Inflammatory macrophage treated with lipopolysaccharide for 1 hour (primary cell): Measurements from ENCODE around the gene CERKL.

ENCODE experiments used
- DNase-seq, 2 donors: peaks; one replicate each; pipeline ENCODE4 v3.0.0-alpha.2; 2020 to 2022

CERKL gene

GRCh38 chr2:181573140-181573736 lies 83.7 kb downstream of the CERKL start:
- peak; percentile 4 to 31 for DNase-seq

GRCh38 chr2:181570833-181571661 lies 85.9 kb downstream of the CERKL start:
- peak in 1 of 2 donors; percentile 6 for DNase-seq

- DNase-seq: no peak
Observed at GRCh38 chr2:181570059-181570458, 86.8 kb downstream of the CERKL start.

- DNase-seq: no peak
Observed at GRCh38 chr2:181566334-181567032, 90.4 kb downstream of the CERKL start.

DNA sequence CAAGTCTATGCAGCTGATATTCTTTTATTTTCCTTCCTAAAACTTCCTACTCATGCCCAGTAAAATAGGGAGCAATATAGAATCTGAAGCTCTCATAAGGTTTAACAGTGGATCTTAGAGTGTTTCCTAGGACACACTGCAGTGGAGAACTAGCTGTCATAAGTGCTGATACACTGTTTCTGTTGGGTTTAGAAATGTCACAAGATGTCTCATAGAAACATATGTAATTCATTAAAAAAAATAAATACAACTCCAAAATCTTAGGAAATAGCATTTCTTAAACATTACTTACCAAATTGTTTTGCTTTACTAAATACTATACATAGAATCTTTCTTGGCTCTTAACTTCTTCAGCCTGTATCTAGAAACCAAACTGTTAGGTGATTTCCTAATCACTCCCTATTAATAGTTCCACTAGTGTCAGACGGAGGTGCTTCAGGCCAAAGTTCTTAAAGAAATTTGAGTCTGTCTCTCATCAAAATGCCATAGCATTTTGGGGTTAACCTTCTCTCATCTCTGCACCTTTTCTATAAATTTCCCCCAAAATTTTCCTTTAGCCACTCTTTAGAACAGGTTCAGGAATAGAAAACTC lies 93.7 kb downstream of the CERKL start:
- DNase-seq: no peak

DNA sequence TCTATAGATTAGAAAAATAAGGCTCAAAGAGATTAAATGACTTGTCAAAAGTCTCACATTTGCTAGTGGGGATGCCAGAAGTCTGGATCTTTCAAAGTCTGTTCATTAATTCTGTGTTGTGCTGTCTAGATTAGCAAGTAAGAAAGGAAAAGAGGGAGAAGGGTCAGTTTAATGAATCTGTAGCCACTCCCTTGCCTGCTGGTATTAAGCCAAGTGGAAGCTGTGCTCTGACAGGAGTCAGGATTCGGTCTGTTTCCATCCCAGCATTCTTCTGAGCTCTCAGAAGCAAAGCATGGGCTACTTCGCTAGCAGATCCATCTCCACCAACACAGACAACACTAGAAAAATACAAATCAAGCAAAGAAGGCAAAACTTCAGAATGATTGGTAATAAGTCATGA lies 98.5 kb downstream of the CERKL start:
- DNase-seq: no peak

- DNase-seq: no peak
Observed at GRCh38 chr2:181554061-181554830, 102.7 kb downstream of the CERKL start.

DNA sequence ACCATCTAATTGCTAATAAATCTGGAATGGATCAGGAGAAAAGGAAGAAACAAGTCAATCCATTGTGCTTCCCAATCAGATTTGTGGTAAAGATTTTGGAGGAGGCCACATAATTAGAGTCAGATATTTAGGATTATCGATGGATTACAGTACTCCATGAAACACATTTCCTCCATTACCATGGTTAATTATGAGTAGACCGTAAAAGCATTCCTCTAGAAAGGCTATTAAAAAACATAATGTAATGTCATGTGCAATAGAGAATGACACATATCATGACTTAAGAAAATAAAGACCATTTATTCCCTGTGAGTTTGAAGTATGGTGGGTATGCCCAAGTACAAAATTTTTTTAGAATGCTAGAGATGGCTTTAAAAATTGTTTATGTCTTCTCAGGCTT lies 103.7 kb downstream of the CERKL start:
- no peak for DNase-seq

DNA sequence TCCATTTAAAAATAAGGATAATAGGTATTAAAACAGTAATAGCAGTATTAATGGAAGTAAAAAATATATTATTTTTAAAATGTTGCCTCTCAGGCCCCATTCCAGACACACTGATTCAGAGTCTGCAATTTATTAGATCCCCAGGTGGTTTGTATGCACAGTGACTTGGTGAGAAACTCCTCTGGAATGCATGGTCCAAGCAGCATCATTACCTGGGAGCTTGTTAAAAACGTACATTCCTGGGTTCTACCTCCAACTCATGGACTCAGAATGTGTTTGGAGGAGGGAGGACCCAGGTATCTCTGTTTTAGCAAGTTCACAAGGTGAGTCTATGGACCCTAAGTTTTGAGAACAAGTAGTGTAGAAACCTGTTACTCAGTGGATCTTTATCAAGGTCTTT lies 104.1 kb downstream of the CERKL start:
- DNase-seq: no peak

- no peak for DNase-seq
Observed at GRCh38 chr2:181546086-181546485, 110.8 kb downstream of the CERKL start.

- no peak for DNase-seq
Observed at GRCh38 chr2:181542170-181542569, 114.7 kb downstream of the CERKL start.

DNA sequence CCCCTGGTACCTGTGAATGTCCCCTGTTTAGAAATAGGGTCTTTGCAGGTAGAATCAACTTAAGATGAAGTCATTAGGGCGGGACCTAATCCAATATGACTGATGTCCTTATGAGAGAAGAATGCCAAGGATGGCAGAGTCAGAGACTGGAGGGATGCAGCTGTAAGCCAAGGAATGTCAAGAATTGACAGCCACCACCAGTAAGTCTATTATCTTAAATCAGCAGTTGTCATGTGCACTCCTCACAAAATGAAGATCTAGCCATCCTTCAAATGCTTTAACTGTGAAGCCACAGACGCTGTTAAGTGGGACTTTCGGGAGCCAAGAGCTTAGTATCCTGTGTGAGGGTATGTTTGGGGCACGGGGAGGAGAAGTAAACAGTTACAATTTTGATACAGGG lies 116.5 kb downstream of the CERKL start:
- no peak for DNase-seq

DNA sequence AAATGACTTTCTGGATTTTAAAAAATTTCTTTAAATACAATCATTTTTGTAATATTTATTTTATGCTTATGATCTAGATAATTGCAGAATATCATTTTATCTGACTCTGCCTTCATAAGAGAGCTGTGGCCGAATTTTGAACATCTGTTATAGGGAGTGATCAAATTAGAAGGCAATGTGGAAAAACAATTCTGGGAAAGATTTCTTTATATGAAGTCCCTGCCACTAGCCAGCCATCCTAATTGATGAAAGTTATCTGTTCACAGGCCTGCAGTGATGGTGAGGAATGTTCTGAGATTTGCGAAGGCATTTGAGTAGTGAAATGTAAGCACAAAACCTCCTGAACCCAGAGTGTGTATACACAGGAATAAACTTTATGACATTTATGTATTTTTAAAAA lies 120.2 kb downstream of the CERKL start:
- no peak for DNase-seq

DNA sequence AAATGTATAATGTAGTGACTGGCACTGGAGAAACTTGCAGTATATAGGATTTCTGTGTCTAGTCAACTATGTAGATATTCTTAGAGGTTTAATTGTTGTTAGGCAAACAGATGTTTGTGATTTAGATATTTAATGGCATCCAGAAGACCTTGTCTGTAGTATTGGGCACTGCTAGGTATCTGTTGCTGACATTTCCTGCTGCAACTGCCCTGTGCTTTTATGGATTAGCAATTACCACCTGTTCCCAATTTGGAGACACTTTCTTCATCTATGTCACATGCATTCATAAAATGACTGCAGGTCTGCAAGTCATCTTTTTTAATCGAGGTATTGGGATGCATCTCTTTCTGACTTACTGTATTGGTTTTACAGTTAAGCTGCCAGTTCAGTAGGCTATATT lies 128.5 kb downstream of the CERKL start:
- no peak for DNase-seq

GRCh38 chr2:181527058-181527457 lies 129.8 kb downstream of the CERKL start:
- no peak for DNase-seq

DNA sequence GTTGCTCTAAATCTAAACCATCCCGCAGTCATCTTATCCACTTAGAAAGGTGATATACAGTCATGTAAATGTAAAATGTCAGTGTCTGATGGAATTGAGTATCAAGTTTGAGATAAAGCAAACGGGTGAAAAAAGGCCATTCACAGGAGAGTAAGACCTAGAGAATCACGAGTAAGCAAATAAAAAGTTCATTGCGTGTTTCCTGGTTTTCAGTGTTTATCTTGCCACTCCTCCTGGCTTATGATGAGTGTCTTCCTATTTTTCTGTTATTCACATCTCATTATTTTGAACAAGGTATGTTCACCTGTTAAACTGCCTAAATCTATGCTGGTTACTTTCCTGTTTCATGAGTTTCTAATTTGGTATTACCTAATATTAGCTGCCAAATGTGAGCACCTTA lies 130.9 kb downstream of the CERKL start:
- DNase-seq: no peak

- DNase-seq: no peak
Observed at GRCh38 chr2:181523756-181524155, 133.1 kb downstream of the CERKL start.

GRCh38 chr2:181520253-181520652 lies 136.7 kb downstream of the CERKL start:
- no peak for DNase-seq

GRCh38 chr2:181517685-181518301 lies 139.1 kb downstream of the CERKL start:
- no peak for DNase-seq

DNA sequence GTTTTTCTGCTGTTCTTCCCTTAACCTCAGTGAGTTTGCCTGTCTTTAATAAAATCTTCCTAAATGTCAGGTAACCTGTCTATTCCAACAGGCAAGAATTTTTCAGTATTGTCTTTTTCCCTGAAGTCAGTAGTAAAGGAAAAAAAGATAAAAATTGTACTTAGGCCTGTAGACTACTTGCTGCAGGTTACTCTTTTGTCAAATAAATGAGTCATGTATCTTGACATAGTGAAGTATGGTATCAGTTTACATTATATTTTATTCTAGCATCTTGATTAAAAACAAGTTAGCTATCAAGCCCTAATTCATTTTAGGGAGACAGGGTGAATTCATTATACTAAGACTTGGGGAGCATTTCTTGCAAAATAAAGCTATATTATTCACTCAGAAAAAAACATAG lies 139.9 kb downstream of the CERKL start:
- no peak for DNase-seq

DNA sequence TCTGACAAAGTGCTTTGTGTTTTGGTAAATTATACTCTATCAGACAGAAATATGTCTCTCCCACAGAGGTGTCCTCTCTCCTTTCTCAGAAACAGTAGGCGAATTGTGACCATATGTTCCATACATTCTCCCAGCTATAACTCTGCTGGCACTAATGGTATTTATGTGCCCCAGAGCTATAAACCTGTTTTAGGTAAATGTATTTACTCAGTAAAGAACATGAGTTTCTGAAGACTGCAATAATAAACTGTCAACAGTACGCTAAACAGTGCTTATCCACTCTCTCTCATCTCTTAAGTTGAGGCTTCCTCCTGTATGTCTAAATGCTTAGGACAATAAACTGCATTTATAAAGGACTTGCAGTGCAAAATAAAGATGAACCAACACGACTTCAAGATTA lies 141.2 kb downstream of the CERKL start:
- DNase-seq: no peak

DNA sequence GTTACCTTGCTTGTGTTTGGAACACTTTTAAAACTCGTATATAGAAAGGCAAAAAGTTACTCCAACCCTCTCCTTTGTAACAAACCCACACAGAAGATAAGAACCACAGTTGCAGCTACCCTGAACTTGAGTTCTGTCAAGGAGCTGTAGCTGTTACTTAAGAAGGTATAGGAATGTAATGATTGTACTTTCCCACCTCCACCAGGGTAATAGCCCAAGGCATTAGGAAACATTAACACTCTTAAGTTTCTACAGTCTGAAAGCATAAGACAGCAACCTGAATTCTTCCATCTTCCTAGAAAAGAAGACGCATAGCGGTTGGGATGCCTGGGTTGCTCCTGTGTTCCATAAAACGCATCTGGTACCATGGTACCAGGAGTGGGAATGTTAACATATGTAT lies 156.7 kb downstream of the CERKL start:
- DNase-seq: no peak
